Heart left ventricle (tissue), 16 donors: Measurements from ENCODE around the gene PLEKHM2. TPM values are rescaled to one million over a fixed set of nuclear protein-coding genes. Genes with fewer than 3 reads are reported as not detected.

Source experiments
- ATAC-seq, 4 donors: fragments of 200-7000 bp; cut with Tn5 transposase; one replicate each; pipeline ENCODE4 v1.9.1; 2020 to 2022; ENCODE audit warnings: moderate library complexity in 4 of 4, mild to moderate bottlenecking in 3 of 4, moderate number of reproducible peaks in 1 of 4
- DNase-seq, 5 donors: peaks; one replicate each; pipeline ENCODE4 v3.0.0-alpha.2; 2020
- H3K27ac ChIP-seq, 12 donors: fragments of 200-600 bp; sonication (generic) in 4 of 12; one replicate each; pipeline versions ENCODE4 v1.5.0 to v1.8.0; 2016 to 2022; ENCODE audit warnings: mild to moderate bottlenecking in 2 of 12
- H3K27me3 ChIP-seq, 9 donors: fragments of 200-600 bp; sonication (generic) in 2 of 9; one replicate each; pipeline versions ENCODE4 v1.5.1 to v1.8.0; 2016 to 2022; ENCODE audit warnings: mild to moderate bottlenecking in 3 of 9
- H3K36me3 ChIP-seq, 9 donors: fragments of 200-600 bp; sonication (generic) in 2 of 9; one replicate each; pipeline versions ENCODE4 v1.5.0 to v1.8.0; 2018 to 2022; ENCODE audit warnings: mild to moderate bottlenecking in 2 of 9
- H3K4me1 ChIP-seq, 12 donors: fragments of 200-600 bp; sonication (generic) in 4 of 12; one replicate each; pipeline versions ENCODE4 v1.5.0 to v1.8.0; 2016 to 2022; ENCODE audit warnings: mild to moderate bottlenecking in 3 of 12
- H3K4me3 ChIP-seq, 12 donors: fragments of 200-600 bp; sonication (generic) in 4 of 12; one replicate each; pipeline versions ENCODE4 v1.5.0 to v1.8.0; 2017 to 2022; ENCODE audit warnings: mild to moderate bottlenecking in 9 of 12, moderate library complexity in 4 of 12
- H3K9me3 ChIP-seq, 12 donors: fragments of 200-600 bp; sonication (generic) in 4 of 12; one replicate each; pipeline versions ENCODE4 v1.5.0 to v1.8.0; 2016 to 2022; ENCODE audit warnings: mild to moderate bottlenecking in 1 of 12
- POLR2A ChIP-seq, 2 donors: fragments of 450-650 bp; IDR thresholded peaks; one replicate each; pipeline ENCODE4 v1.6.1; 2017; ENCODE audit warnings: antibody characterized with exemption in 2 of 2, mild to moderate bottlenecking in 2 of 2, moderate library complexity in 2 of 2
- WGBS, 4 donors: extraction: QIAGEN DNeasy Blood & Tissue Kit in 2 of 4; methylation state at CpG; one replicate each; pipeline versions ENCODE4 v1.1.5 to v1.1.7; 2013 to 2018; 5-methylcytosine and 5-hydroxymethylcytosine counted together
- intact Hi-C, 10 donors: fragments of 100-400 bp; cut with DNase I; formaldehyde crosslinking; loops; one replicate each; pipeline versions ENCODE4 v1.11.1 to v1.14.2; 2022
- polyA plus RNA-seq, 2 donors: library from polyadenylated mRNA; stranded (reverse); fragments of 200-250 nt; gene quantifications; one replicate each; pipeline ENCODE4 v1.2.3, GENCODE V29; 2013
- total RNA-seq, 9 donors: library from RNA; depleted of rRNA in 2 of 9; stranded (reverse); fragments of >200 nt in 2 of 9; fragmentation: NEBNext Ultra II Directional in 3 of 9; extraction: Animal tissue kit (Norgen Biotek cat#: 25700) in 3 of 9; gene quantifications; one replicate each; pipeline versions ENCODE4 v1.1.0 to v1.2.4, GENCODE V29; 2016 to 2023
- TF ChIP-seq, protein P1 (sequence below), 12 donors: fragments of 200-600 bp; sonication (generic) in 4 of 12; IDR thresholded peaks; one replicate each; pipeline versions ENCODE4 v1.5.0 to v1.8.0; 2018 to 2022; ENCODE audit warnings: antibody characterized with exemption in 12 of 12, mild to moderate bottlenecking in 5 of 12
- donor health status: ischemic (EF 13 %, LVEDD 7.1; RV severe dilation, severe dysfunction).
- donor health status: healthy with polysubstance abuse.
- donor health status: DM: no; HTN: yes; CAD: no.
- donor health status: DM: no; HTN: no; CAD: no.
- donor health status: ischemic (EF 25% LVEDD 6.9; RV normal size, moderate dysfunction).
- donor health status: ischemic (EF 25% LVEDD 5.7; RV mildly dilated, moderate dysfunction).
- donor health status: healthy.
- donor health status: DM: yes; HTN: yes; CAD: no.
- donor health status: ischemic (EF 35%, LVEDD 5.7; RV mildly dilated, moderate dysfunction).
- donor health status: nonischemic (EF 11% LVEDD 7.7; RV severe dilation, severe dysfunction).
- donor health status: DM: yes; HTN: yes; CAD: no.
- donor health status: PGD.
- donor health status: ischemic (EF 29% LVEDD 5.4; RV normal size, mild dysfunction).
- donor health status: nonischemic (EF 23%, LVEDD 6.1; RV moderate dilation, normal function).

PLEKHM2 gene
- total and polyA plus RNA-seq, 11 donors = 69.9 to 150 (median 84.4) TPM

DNA sequence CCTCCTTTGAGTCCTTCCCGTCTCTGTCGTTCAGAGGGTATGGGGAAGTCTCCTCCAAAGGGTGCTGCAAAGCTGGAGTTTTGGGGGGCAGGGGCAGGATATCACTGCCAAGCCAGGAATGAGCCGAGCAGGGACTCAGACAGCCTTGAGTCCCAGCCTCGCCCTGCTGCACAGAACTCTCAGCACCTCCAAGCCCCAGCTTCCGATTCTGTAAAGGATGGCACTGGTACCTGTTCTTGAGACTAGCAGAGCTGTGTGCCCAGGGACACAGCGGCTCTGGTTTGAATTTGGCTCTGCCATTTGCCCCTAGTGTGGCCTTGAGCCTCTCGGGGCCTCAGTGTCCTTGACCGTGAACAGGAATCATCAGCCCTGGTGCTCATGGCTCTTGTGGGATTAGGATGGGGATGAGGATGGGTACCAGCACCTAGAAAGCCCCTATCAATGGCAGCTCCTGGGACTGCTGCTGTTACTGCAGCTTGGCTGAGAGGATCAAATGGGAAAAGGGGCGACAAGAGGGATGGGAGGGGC lies 73.0 kb downstream of the PLEKHM2 start:
- intact Hi-C loops = loop anchor here in 1 of 10 donors (10.0 kb wide), 1 partner anchor 162 kb away; no protein-coding TSS in a partner anchor
- DNase-seq (no peak), ATAC-seq (no peak)
- no peak for TF ChIP-seq POLR2A (IDR thresholded peaks at IDR 0.05)
- TF ChIP-seq, protein P1, sequence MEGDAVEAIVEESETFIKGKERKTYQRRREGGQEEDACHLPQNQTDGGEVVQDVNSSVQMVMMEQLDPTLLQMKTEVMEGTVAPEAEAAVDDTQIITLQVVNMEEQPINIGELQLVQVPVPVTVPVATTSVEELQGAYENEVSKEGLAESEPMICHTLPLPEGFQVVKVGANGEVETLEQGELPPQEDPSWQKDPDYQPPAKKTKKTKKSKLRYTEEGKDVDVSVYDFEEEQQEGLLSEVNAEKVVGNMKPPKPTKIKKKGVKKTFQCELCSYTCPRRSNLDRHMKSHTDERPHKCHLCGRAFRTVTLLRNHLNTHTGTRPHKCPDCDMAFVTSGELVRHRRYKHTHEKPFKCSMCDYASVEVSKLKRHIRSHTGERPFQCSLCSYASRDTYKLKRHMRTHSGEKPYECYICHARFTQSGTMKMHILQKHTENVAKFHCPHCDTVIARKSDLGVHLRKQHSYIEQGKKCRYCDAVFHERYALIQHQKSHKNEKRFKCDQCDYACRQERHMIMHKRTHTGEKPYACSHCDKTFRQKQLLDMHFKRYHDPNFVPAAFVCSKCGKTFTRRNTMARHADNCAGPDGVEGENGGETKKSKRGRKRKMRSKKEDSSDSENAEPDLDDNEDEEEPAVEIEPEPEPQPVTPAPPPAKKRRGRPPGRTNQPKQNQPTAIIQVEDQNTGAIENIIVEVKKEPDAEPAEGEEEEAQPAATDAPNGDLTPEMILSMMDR (IDR thresholded peaks at IDR 0.05) = no peak
- Histone ChIP-seq H3K4me1 (peaks cover 0 to 52% (median 35%) of the 10 kb centered on the region in 12 donors), H3K9me3 (no peaks in the 10 kb centered on the region), H3K27ac (peak overlapping the region in 4 of 12 donors; percentile 37 to 87 (median 64)), H3K27me3 (peaks cover 0 to 56% (median 3%) of the 10 kb centered on the region in 9 donors), H3K36me3 (no peaks in the 10 kb centered on the region), H3K4me3 (no peak overlapping the region)
- WGBS, 4 donors = 76 to 83% (median 80%) methylated on average over 9 of the region's 9 CpGs

DNA sequence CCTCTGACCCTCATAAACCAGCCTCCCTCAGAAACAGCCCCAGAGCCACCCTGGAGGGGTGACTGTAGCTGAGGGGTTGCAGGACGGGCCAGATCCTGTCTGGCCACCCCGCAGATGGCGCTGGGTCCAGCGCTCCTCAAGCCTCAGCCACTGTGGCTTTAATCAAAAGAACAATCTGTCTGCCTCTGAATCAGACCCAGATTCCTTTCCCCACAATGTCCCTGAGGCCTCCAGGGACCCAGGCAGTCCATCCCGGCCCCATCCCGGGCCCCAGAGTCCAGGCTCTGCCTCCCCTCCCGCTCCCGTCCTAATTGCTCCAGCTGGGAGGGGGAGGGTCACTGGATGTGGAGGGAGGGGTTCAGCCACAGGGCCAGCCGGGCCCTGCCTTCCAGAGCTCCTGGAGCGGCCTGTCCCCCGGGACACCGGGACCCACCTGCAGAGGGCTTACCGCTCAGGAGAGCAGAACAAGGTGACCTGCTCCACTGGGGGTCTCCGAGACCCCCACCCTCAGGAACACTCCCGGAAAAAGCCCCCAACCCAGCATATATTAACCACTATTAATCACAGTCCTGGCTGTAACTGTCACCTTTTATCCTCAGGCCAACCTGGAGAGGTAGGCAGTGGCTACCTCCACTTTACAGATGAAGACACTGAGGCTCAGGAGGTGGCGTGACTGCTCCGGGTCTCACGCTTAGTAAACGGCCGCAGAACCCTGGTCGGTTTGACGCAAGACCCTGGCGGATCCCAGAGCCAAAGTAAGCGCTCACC lies 73.6 kb downstream of the PLEKHM2 start:
- Histone ChIP-seq H3K27ac (peak overlapping the region in 9 of 12 donors; percentile 37 to 87 (median 82)), H3K4me1 (peaks cover 0 to 57% (median 41%) of the 10 kb centered on the region in 12 donors), H3K4me3 (peak overlapping the region in 10 of 12 donors; percentile 66 to 95 (median 72)), H3K9me3 (no peaks in the 10 kb centered on the region), H3K27me3 (peaks cover 0 to 56% (median 3%) of the 10 kb centered on the region in 9 donors), H3K36me3 (no peaks in the 10 kb centered on the region)
- DNase-seq (peak in 2 of 5 donors; percentile 52 to 55), ATAC-seq (peak in 3 of 4 donors; percentile 2 to 8 (median 3))
- 20 to 28% (median 21%) methylated on average over 19 to 24 of the region's 24 CpGs for WGBS, 4 donors
- TF ChIP-seq, protein P1 (IDR thresholded peaks at IDR 0.05) = no peak
- no peak for TF ChIP-seq POLR2A (IDR thresholded peaks at IDR 0.05)
- intact Hi-C loops = loop anchor here in 2 of 10 donors (2.0 to 10.0 kb wide), 2 partner anchors 19 to 163 kb away; no protein-coding TSS in a partner anchor

DNA sequence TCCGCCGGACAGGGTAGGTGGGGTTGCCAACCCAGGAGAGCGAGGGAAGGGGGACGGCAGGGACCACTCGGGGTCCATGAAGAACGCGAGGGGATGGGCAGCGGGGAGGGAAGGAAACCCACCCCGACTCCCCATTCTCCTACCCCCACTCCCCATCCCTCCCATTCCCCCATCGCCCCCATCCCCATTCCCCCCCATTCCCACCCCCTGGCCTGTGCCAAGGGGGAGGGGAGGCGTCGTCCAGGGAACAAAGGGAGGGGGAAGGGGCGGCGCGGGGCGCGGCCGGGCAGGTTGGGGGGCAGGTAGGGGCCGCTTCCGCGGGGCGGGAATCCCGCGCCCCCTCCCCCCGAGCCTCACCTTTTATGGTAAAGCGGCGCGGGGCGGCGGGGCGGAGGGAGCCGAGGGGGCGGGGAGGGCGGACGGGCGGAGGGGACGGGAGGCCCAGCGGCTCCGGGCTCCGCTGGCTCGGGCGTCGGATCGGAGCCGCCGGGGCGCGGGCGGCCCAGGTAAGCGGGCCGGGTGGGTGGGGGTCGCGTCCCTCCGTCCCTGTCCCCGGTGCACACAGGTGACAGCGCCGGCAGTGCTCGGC lies 74.3 kb downstream of the PLEKHM2 start, which contains the start of gene FBLIM1:
TSS of gene FBLIM1 (plus strand) at position 453 of the 589 bp plus-strand sequence. CDS start 6,189 bp downstream, outside the sequence.
- Histone ChIP-seq H3K4me1 (peaks cover 0 to 62% (median 42%) of the 10 kb centered on the region in 12 donors), H3K27me3 (peaks cover 0 to 56% (median 3%) of the 10 kb centered on the region in 9 donors), H3K9me3 (no peaks in the 10 kb centered on the region), H3K36me3 (no peaks in the 10 kb centered on the region), H3K27ac (peak within 1 kb of the TSS; percentile 65 to 87 (median 82)), H3K4me3 (peak within 1 kb of the TSS; percentile 66 to 95 (median 72))
- peak in 2 of 4 donors; percentile 23 to 36 for ATAC-seq
- 3 to 23% (median 9%) methylated on average over 10 to 57 of the region's 58 CpGs for WGBS, 4 donors
- peak in 1 of 5 donors; percentile 50 for DNase-seq
- intact Hi-C loops = loop anchor here in 2 of 10 donors (2.0 to 10.0 kb wide), 2 partner anchors 20 to 164 kb away; no protein-coding TSS in a partner anchor
- TF ChIP-seq, protein P1 (IDR thresholded peaks at IDR 0.05) = no peak
- no peak for TF ChIP-seq POLR2A (IDR thresholded peaks at IDR 0.05)
